ENCODE measurements around the gene NAGK. TPM values are rescaled to one million over a fixed set of nuclear protein-coding genes. Genes with fewer than 3 reads are reported as not detected.

NAGK gene
- polyA plus RNA-seq, 1 donor (not counting 4 experiments of a cell fraction or from before 2014, with no cell fraction given): 61.5 TPM

DNA sequence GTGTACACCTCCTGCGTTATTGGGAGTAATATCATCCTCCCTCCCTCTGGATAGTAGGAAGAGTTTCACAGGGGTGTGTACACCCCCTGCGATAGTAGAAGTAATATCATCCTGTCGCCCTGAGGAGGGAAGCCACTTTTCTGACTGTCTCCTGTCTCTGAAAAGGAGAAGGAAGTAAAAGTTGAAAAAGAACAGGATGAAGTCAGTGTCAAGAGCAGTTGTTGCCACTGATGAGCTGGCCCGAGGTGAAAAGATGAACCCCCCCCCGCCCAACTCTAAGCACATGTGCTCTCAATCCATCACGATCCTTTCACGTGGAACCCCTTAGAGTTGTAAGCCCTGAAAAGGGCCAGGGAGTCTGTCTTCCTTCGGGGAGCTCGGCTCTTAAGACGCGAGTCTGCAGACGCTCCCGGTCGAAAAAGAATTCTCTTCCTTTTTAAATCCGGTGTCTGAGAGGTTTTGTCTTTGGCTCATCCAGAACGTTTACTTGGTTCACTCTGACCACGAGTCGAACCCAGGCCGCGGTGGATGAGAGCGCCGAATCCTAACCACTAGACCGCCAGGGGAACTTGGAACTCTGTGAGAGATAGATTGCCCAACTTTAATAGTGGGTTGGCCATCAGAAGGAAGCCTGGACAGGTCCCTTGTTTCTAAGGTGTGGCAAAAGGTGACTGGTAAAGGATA lies 22.4 kb upstream of the NAGK start:
- no peaks in the 10 kb centered on the region for H4K20me1 ChIP-seq (ENCODE audit: control insufficient read depth, extremely low read depth, insufficient read depth, low read length)
- FAIRE-seq: no peak

DNA sequence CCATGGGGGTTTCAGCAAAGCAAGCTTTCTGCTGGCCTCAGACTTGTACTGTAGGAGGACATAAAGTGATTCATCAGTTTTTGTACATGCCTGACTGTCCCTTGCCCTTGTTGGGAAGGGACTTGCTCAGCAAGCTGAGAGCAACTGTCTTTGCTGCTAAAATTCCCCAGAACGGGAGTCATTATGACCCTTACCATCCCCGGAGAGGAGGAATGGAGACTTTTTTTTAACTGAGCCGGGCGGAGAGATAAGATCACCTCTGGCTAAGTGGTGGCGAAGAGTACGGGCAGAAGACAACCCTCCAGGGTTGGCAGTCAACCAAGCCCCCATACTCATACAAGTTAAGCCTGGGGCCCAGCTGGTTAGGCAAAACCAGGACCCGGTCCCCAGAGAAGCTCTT lies 20.4 kb upstream of the NAGK start:
- Histone ChIP-seq H3K27ac (ENCODE audit: control insufficient read depth, insufficient read depth, low read length) (no peak overlapping the region), H3K9ac (ENCODE audit: control insufficient read depth, extremely low read depth, insufficient read depth, low read length) (no peak overlapping the region), H3K4me1 (ENCODE audit: control insufficient read depth, extremely low read depth, insufficient read depth, low read length) (peaks cover 10% of the 10 kb centered on the region), H3K9me3 (ENCODE audit: control insufficient read depth, low read depth, low read length) (no peaks in the 10 kb centered on the region), H3K9me1 (ENCODE audit: control insufficient read depth, extremely low read depth, insufficient read depth, low read length) (peaks cover 2% of the 10 kb centered on the region), H3K79me2 (ENCODE audit: control insufficient read depth, insufficient read depth, low read length) (no peaks in the 10 kb centered on the region), H2AFZ (ENCODE audit: control insufficient read depth, low read length) (no peak overlapping the region), H3K27me3 (ENCODE audit: control insufficient read depth, extremely low read depth, insufficient read depth, low read length) (no peaks in the 10 kb centered on the region), H3K36me3 (ENCODE audit: control insufficient read depth in 2 of 2, extremely low read depth in 1 of 2, insufficient read depth in 2 of 2, low read length in 2 of 2) (no peaks in the 10 kb centered on the region), H4K20me1 (ENCODE audit: control insufficient read depth, extremely low read depth, insufficient read depth, low read length) (no peaks in the 10 kb centered on the region), H3K4me3 (ENCODE audit: control insufficient read depth in 2 of 3, extremely low read depth in 1 of 3, insufficient read depth in 2 of 3, low read depth in 1 of 3, low read length in 3 of 3) (no peak overlapping the region), H3K4me2 (ENCODE audit: control insufficient read depth, extremely low read depth, insufficient read depth, low read depth, low read length) (no peak overlapping the region)
- FAIRE-seq (no peak), DNase-seq (ENCODE audit: low read depth, low spot score) (no peak)
- TF ChIP-seq, protein P1, sequence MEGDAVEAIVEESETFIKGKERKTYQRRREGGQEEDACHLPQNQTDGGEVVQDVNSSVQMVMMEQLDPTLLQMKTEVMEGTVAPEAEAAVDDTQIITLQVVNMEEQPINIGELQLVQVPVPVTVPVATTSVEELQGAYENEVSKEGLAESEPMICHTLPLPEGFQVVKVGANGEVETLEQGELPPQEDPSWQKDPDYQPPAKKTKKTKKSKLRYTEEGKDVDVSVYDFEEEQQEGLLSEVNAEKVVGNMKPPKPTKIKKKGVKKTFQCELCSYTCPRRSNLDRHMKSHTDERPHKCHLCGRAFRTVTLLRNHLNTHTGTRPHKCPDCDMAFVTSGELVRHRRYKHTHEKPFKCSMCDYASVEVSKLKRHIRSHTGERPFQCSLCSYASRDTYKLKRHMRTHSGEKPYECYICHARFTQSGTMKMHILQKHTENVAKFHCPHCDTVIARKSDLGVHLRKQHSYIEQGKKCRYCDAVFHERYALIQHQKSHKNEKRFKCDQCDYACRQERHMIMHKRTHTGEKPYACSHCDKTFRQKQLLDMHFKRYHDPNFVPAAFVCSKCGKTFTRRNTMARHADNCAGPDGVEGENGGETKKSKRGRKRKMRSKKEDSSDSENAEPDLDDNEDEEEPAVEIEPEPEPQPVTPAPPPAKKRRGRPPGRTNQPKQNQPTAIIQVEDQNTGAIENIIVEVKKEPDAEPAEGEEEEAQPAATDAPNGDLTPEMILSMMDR (optimal IDR thresholded peaks at IDR 0.05 in 1 of 3, IDR thresholded peaks at IDR 0.05 in 1 of 3, conservative IDR thresholded peaks at IDR 0.05 in 1 of 3; ENCODE audit: extremely low read depth in 1 of 3, insufficient read depth in 2 of 3, low read length in 3 of 3): no peak
- TF ChIP-seq EZH2 (IDR thresholded peaks at IDR 0.05; ENCODE audit: low read length): no peak
- dilution Hi-C loops (cut with MboI; ENCODE audit: extremely low pct_ligation_motif_present, low sequenced_read_pairs): no loop called here

More for the DNA sequence above, 22.4 kb upstream of the NAGK start:
- H3K27ac ChIP-seq (ENCODE audit: control insufficient read depth, insufficient read depth, low read length): no peak overlapping the region
- no peaks in the 10 kb centered on the region for H3K27me3 ChIP-seq (ENCODE audit: control insufficient read depth, extremely low read depth, insufficient read depth, low read length)
- H3K4me1 ChIP-seq (ENCODE audit: control insufficient read depth, extremely low read depth, insufficient read depth, low read length): peaks cover 10% of the 10 kb centered on the region
- TF ChIP-seq, protein P1 (optimal IDR thresholded peaks at IDR 0.05 in 1 of 3, IDR thresholded peaks at IDR 0.05 in 1 of 3, conservative IDR thresholded peaks at IDR 0.05 in 1 of 3; ENCODE audit: extremely low read depth in 1 of 3, insufficient read depth in 2 of 3, low read length in 3 of 3): no peak
- no peak for TF ChIP-seq EZH2 (IDR thresholded peaks at IDR 0.05; ENCODE audit: low read length)
- H3K4me2 ChIP-seq (ENCODE audit: control insufficient read depth, extremely low read depth, insufficient read depth, low read depth, low read length): no peak overlapping the region
- DNase-seq (ENCODE audit: low read depth, low spot score): no peak
- no peaks in the 10 kb centered on the region for H3K9me3 ChIP-seq (ENCODE audit: control insufficient read depth, low read depth, low read length)
- no peaks in the 10 kb centered on the region for H3K36me3 ChIP-seq (ENCODE audit: control insufficient read depth in 2 of 2, extremely low read depth in 1 of 2, insufficient read depth in 2 of 2, low read length in 2 of 2)
- no peak overlapping the region for H3K4me3 ChIP-seq (ENCODE audit: control insufficient read depth in 2 of 3, extremely low read depth in 1 of 3, insufficient read depth in 2 of 3, low read depth in 1 of 3, low read length in 3 of 3)
- dilution Hi-C loops (cut with MboI; ENCODE audit: extremely low pct_ligation_motif_present, low sequenced_read_pairs): no loop called here
- H3K9ac ChIP-seq (ENCODE audit: control insufficient read depth, extremely low read depth, insufficient read depth, low read length): no peak overlapping the region
- no peaks in the 10 kb centered on the region for H3K79me2 ChIP-seq (ENCODE audit: control insufficient read depth, insufficient read depth, low read length)
- peaks cover 2% of the 10 kb centered on the region for H3K9me1 ChIP-seq (ENCODE audit: control insufficient read depth, extremely low read depth, insufficient read depth, low read length)
- no peak overlapping the region for H2AFZ ChIP-seq (ENCODE audit: control insufficient read depth, low read length)

Data from keratinocyte (primary cell).